Measurements from ENCODE around the gene CA10.

The CA10 gene

GRCh38 chr17:51763058-51763457, 395.5 kb downstream of the CA10 start:
- Histone ChIP-seq H3K9me3 (ENCODE audit: control insufficient read depth, low read length) (no peaks in the 10 kb centered on the region), H3K4me3 (ENCODE audit: low read depth, low read length) (no peak overlapping the region), H3K79me2 (no peaks in the 10 kb centered on the region), H3K27ac (no peak overlapping the region), H3K27me3 (ENCODE audit: control insufficient read depth, insufficient read depth, low read length) (no peaks in the 10 kb centered on the region), H3K9ac (no peak overlapping the region), H3K36me3 (ENCODE audit: control insufficient read depth, insufficient read depth, low read length) (no peaks in the 10 kb centered on the region), H3K4me1 (no peaks in the 10 kb centered on the region), H3K4me2 (ENCODE audit: low read length) (no peak overlapping the region), H2AFZ (no peak overlapping the region)
- TF ChIP-seq CTCF (IDR thresholded peaks at IDR 0.05) = no peak

GRCh38 chr17:51761105-51761504, 397.4 kb downstream of the CA10 start:
- no peaks in the 10 kb centered on the region for H3K36me3 ChIP-seq (ENCODE audit: control insufficient read depth, insufficient read depth, low read length)
- H3K4me3 ChIP-seq (ENCODE audit: low read depth, low read length) = no peak overlapping the region
- no peak overlapping the region for H3K27ac ChIP-seq
- no peaks in the 10 kb centered on the region for H3K79me2 ChIP-seq
- H3K4me1 ChIP-seq = no peaks in the 10 kb centered on the region
- no peaks in the 10 kb centered on the region for H3K9me3 ChIP-seq (ENCODE audit: control insufficient read depth, low read length)
- no peak overlapping the region for H2AFZ ChIP-seq
- no peak overlapping the region for H3K4me2 ChIP-seq (ENCODE audit: low read length)
- no peak overlapping the region for H3K9ac ChIP-seq
- no peaks in the 10 kb centered on the region for H3K27me3 ChIP-seq (ENCODE audit: control insufficient read depth, insufficient read depth, low read length)
- TF ChIP-seq CTCF (IDR thresholded peaks at IDR 0.05) = no peak

- no peaks in the 10 kb centered on the region for H3K79me2 ChIP-seq
- no peak overlapping the region for H3K9ac ChIP-seq
- no peak overlapping the region for H3K27ac ChIP-seq
- H3K27me3 ChIP-seq (ENCODE audit: control insufficient read depth, insufficient read depth, low read length) = no peaks in the 10 kb centered on the region
- no peaks in the 10 kb centered on the region for H3K4me1 ChIP-seq
- H2AFZ ChIP-seq = no peak overlapping the region
- H3K9me3 ChIP-seq (ENCODE audit: control insufficient read depth, low read length) = no peaks in the 10 kb centered on the region
- no peak for TF ChIP-seq CTCF (IDR thresholded peaks at IDR 0.05)
- no peak overlapping the region for H3K4me2 ChIP-seq (ENCODE audit: low read length)
- no peaks in the 10 kb centered on the region for H3K36me3 ChIP-seq (ENCODE audit: control insufficient read depth, insufficient read depth, low read length)
- no peak overlapping the region for H3K4me3 ChIP-seq (ENCODE audit: low read depth, low read length)
These were observed 399.3 kb downstream of the CA10 start for GRCh38 chr17:51759260-51759659.

- Histone ChIP-seq H2AFZ (no peak overlapping the region), H3K79me2 (no peaks in the 10 kb centered on the region), H3K36me3 (ENCODE audit: control insufficient read depth, insufficient read depth, low read length) (no peaks in the 10 kb centered on the region), H3K27ac (no peak overlapping the region), H3K27me3 (ENCODE audit: control insufficient read depth, insufficient read depth, low read length) (no peaks in the 10 kb centered on the region), H3K9ac (no peak overlapping the region), H3K4me3 (ENCODE audit: low read depth, low read length) (no peak overlapping the region), H3K4me2 (ENCODE audit: low read length) (no peak overlapping the region), H3K4me1 (no peaks in the 10 kb centered on the region), H3K9me3 (ENCODE audit: control insufficient read depth, low read length) (no peaks in the 10 kb centered on the region)
- no peak for TF ChIP-seq CTCF (IDR thresholded peaks at IDR 0.05)
These were observed 407.4 kb downstream of the CA10 start for GRCh38 chr17:51751072-51751471.

GRCh38 chr17:51748749-51749604, 409.5 kb downstream of the CA10 start:
- no peak overlapping the region for H2AFZ ChIP-seq
- H3K9ac ChIP-seq = no peak overlapping the region
- TF ChIP-seq CTCF (IDR thresholded peaks at IDR 0.05) = no peak
- H3K36me3 ChIP-seq (ENCODE audit: control insufficient read depth, insufficient read depth, low read length) = no peaks in the 10 kb centered on the region
- H3K27ac ChIP-seq = no peak overlapping the region
- H3K4me2 ChIP-seq (ENCODE audit: low read length) = no peak overlapping the region
- no peaks in the 10 kb centered on the region for H3K4me1 ChIP-seq
- H3K27me3 ChIP-seq (ENCODE audit: control insufficient read depth, insufficient read depth, low read length) = no peaks in the 10 kb centered on the region
- H3K79me2 ChIP-seq = no peaks in the 10 kb centered on the region
- no peak overlapping the region for H3K4me3 ChIP-seq (ENCODE audit: low read depth, low read length)
- H3K9me3 ChIP-seq (ENCODE audit: control insufficient read depth, low read length) = no peaks in the 10 kb centered on the region

All from parathyroid adenoma (tissue), 2 donors.